Measurements from ENCODE around the gene MEGF11. TPM values are rescaled to one million over a fixed set of nuclear protein-coding genes. Genes with fewer than 3 reads are reported as not detected.

Gene MEGF11
- total and polyA plus RNA-seq, 4 donors, result 0.16 to 1.5 (median 0.50) TPM

GRCh38 chr15:66070220-66070934 lies 183.2 kb downstream of the MEGF11 start:
- Histone ChIP-seq H3K9me3 (ENCODE audit: control insufficient read depth in 4 of 4, insufficient read depth in 3 of 4, low read length in 3 of 4) (peaks cover 0 to 3% (median 0%) of the 10 kb centered on the region in 4 donors), H3K27me3 (ENCODE audit: control insufficient read depth in 3 of 3, insufficient read depth in 3 of 3, low read length in 2 of 3) (no peaks in the 10 kb centered on the region), H3K9ac (ENCODE audit: insufficient read depth in 1 of 2, low read length in 2 of 2) (no peak overlapping the region), H3K27ac (ENCODE audit: low read depth in 1 of 2, low read length in 1 of 2) (no peak overlapping the region), H3K4me1 (ENCODE audit: control insufficient read depth in 5 of 5, insufficient read depth in 5 of 5, low read length in 5 of 5) (peaks cover 0 to 2% (median 0%) of the 10 kb centered on the region in 5 donors), H3K4me3 (no peak overlapping the region), H3K36me3 (ENCODE audit: control insufficient read depth in 4 of 4, insufficient read depth in 4 of 4, low read length in 4 of 4) (no peaks in the 10 kb centered on the region)
- no peak for TF ChIP-seq CTCF (IDR thresholded peaks at IDR 0.05; ENCODE audit: control extremely low read depth, extremely low read depth)
- no peak for DNase-seq
- WGBS, 2 donors, result 94% methylated on average over 7 of the region's 7 CpGs
- ATAC-seq (ENCODE audit: insufficient read depth, low FRiP score), result no peak

GRCh38 chr15:66069751-66070150 lies 183.8 kb downstream of the MEGF11 start:
- DNase-seq, result no peak
- no peak for ATAC-seq (ENCODE audit: insufficient read depth, low FRiP score)
- Histone ChIP-seq H3K4me1 (ENCODE audit: control insufficient read depth in 5 of 5, insufficient read depth in 5 of 5, low read length in 5 of 5) (peaks cover 0 to 2% (median 0%) of the 10 kb centered on the region in 5 donors), H3K9me3 (ENCODE audit: control insufficient read depth in 4 of 4, insufficient read depth in 3 of 4, low read length in 3 of 4) (peaks cover 0 to 3% (median 0%) of the 10 kb centered on the region in 4 donors), H3K36me3 (ENCODE audit: control insufficient read depth in 4 of 4, insufficient read depth in 4 of 4, low read length in 4 of 4) (no peaks in the 10 kb centered on the region), H3K27ac (ENCODE audit: low read depth in 1 of 2, low read length in 1 of 2) (no peak overlapping the region), H3K9ac (ENCODE audit: insufficient read depth in 1 of 2, low read length in 2 of 2) (no peak overlapping the region), H3K4me3 (no peak overlapping the region), H3K27me3 (ENCODE audit: control insufficient read depth in 3 of 3, insufficient read depth in 3 of 3, low read length in 2 of 3) (no peaks in the 10 kb centered on the region)
- no peak for TF ChIP-seq CTCF (IDR thresholded peaks at IDR 0.05; ENCODE audit: control extremely low read depth, extremely low read depth)
- 55 to 72% methylated on average over 2 of the region's 2 CpGs for WGBS, 2 donors

- DNase-seq (no peak), ATAC-seq (ENCODE audit: insufficient read depth, low FRiP score) (no peak)
- no peak for TF ChIP-seq CTCF (IDR thresholded peaks at IDR 0.05; ENCODE audit: control extremely low read depth, extremely low read depth)
- no peak overlapping the region for H3K27ac ChIP-seq (ENCODE audit: low read depth in 1 of 2, low read length in 1 of 2)
- H3K9ac ChIP-seq (ENCODE audit: insufficient read depth in 1 of 2, low read length in 2 of 2), result no peak overlapping the region
- peaks cover 0 to 3% (median 0%) of the 10 kb centered on the region in 4 donors for H3K9me3 ChIP-seq (ENCODE audit: control insufficient read depth in 4 of 4, insufficient read depth in 3 of 4, low read length in 3 of 4)
- 91 to 100% methylated on average over 1 of the region's 1 CpG for WGBS, 2 donors
- peaks cover 0 to 2% (median 0%) of the 10 kb centered on the region in 5 donors for H3K4me1 ChIP-seq (ENCODE audit: control insufficient read depth in 5 of 5, insufficient read depth in 5 of 5, low read length in 5 of 5)
- H3K27me3 ChIP-seq (ENCODE audit: control insufficient read depth in 3 of 3, insufficient read depth in 3 of 3, low read length in 2 of 3), result no peaks in the 10 kb centered on the region
- H3K4me3 ChIP-seq, result no peak overlapping the region
- no peaks in the 10 kb centered on the region for H3K36me3 ChIP-seq (ENCODE audit: control insufficient read depth in 4 of 4, insufficient read depth in 4 of 4, low read length in 4 of 4)
These were observed 184.7 kb downstream of the MEGF11 start for GRCh38 chr15:66068801-66069200.
